Measurements from ENCODE around the gene RIC3.

Gene RIC3

DNA sequence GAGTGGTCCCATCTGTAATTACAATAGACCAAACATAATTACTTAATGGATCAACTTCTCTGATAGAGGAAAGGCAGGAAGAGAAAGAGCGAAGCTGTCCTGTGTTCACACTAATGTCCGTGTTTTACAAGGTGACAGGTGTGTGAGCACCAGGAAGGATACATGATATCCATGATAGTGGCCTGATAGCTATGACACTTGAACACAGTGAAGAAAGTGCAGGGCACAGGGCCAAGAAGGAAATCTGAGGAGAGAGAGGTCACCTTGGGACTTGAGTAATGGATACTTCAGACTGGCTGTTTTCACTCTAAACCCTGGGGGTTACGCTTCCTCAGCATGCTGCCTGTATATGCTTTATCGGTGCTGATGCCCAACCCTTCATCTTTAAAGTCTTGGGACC is 58.4 kb downstream of the RIC3 start:
- Histone ChIP-seq H3K9me3 (replicated peaks in 1 of 11) (peaks cover 21 to 25% (median 24%) of the 10 kb centered on the region in 11 experiments), H3K27me3 (no peaks in the 10 kb centered on the region), H3K36me3 (0 out of 22 replicates have a peak, but pooled peaks cover 0 to 8% (median 0%) of the 10 kb centered on the region in 11 experiments), H3K27ac (no peak overlapping the region), H3K4me3 (no peak overlapping the region), H4K20me1 (no peaks in the 10 kb centered on the region), H3K9ac (no peak overlapping the region), H3K4me2 (no peak overlapping the region), H3K4me1 (no peaks in the 10 kb centered on the region)
- TF ChIP-seq Cebpa-rat (IDR thresholded peaks at IDR 0.05) = no peak

DNA sequence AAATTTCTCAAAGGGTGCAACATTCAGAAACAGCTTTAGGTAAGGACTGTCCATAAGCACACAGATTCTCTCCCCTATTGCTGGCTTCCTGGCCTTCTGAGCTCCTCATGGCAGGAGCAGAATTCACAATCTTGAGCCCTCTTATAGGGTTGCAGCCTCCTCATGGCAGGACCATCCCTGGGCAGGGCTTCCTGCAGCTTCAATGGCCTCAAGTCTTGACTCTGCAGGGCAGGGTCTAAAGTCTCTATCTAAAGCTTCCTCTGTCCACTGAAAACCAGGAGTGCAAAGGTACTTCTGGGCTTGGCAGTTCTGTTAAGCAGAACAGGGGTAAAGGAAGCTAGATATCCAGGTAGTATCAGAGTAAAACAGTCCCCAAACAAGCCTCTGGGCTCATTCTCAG is 59.1 kb downstream of the RIC3 start:
- no peak for TF ChIP-seq Cebpa-rat (IDR thresholded peaks at IDR 0.05)
- H3K27ac ChIP-seq = no peak overlapping the region
- no peaks in the 10 kb centered on the region for H3K4me1 ChIP-seq
- no peak overlapping the region for H3K4me3 ChIP-seq
- no peaks in the 10 kb centered on the region for H3K27me3 ChIP-seq
- peaks cover 14 to 18% (median 16%) of the 10 kb centered on the region in 11 experiments for H3K9me3 ChIP-seq (replicated peaks in 1 of 11)
- H3K4me2 ChIP-seq = no peak overlapping the region
- H3K36me3 ChIP-seq = 0 out of 22 replicates have a peak, but pooled peaks cover 0 to 11% (median 0%) of the 10 kb centered on the region in 11 experiments
- no peaks in the 10 kb centered on the region for H4K20me1 ChIP-seq
- H3K9ac ChIP-seq = no peak overlapping the region

DNA sequence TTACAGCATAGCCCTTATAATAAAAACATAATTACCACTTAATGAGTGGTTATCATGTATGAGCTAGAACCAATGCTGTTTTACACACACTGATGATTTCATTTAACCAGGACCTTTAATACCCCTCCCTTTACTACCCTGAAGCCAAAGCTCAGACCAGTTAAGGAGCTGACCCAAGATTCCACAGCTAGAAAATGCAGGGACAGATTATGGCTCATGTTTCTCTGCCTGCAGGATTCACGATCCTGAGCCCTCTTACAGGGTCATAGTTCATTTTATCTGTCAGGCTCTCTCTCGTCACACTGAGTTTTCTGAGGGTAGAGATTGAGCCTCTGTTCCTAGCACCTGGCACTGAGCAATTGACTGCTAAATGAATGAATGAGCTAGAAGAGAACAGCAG is 60.4 kb downstream of the RIC3 start:
- H3K4me2 ChIP-seq = no peak overlapping the region
- H3K4me1 ChIP-seq = no peaks in the 10 kb centered on the region
- TF ChIP-seq Cebpa-rat (IDR thresholded peaks at IDR 0.05) = no peak
- H3K27me3 ChIP-seq = no peaks in the 10 kb centered on the region
- peaks cover 0 to 17% (median 0%) of the 10 kb centered on the region in 11 experiments; a peak in 1 of 22 replicates for H3K36me3 ChIP-seq
- H3K9me3 ChIP-seq (replicated peaks in 1 of 11) = peaks cover 2 to 5% (median 4%) of the 10 kb centered on the region in 11 experiments; a peak in 18 of 22 replicates
- no peak overlapping the region for H3K9ac ChIP-seq
- H4K20me1 ChIP-seq = no peaks in the 10 kb centered on the region
- no peak overlapping the region for H3K4me3 ChIP-seq
- H3K27ac ChIP-seq = no peak overlapping the region

DNA sequence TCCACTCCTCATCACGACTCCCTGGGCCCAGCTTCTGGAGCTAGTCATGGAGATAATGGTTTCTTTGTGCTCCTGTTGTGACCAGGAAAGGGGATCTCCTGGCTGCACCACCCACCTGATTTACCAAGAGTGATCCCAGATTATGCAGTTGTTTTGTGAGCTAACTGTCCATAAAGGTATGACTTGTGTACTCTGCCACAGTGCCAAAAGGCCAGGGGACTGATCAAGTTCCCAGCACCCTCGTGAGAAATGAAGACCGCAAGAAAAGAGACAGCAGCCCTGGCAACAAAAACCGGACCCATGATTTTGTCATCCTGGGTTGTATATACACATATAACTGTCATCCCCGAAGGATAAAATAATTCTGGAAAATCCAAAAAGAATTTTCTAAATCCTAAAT is 61.2 kb downstream of the RIC3 start:
- H3K9ac ChIP-seq = no peak overlapping the region
- no peak for TF ChIP-seq Cebpa-rat (IDR thresholded peaks at IDR 0.05)
- H4K20me1 ChIP-seq = no peaks in the 10 kb centered on the region; a peak in 1 of 22 replicates
- no peaks in the 10 kb centered on the region for H3K4me1 ChIP-seq
- H3K4me2 ChIP-seq = no peak overlapping the region
- no peak overlapping the region for H3K27ac ChIP-seq
- no peaks in the 10 kb centered on the region for H3K27me3 ChIP-seq
- no peak overlapping the region for H3K4me3 ChIP-seq
- H3K9me3 ChIP-seq (replicated peaks in 1 of 11) = no peaks in the 10 kb centered on the region
- peaks cover 0 to 17% (median 0%) of the 10 kb centered on the region in 11 experiments; a peak in 2 of 22 replicates for H3K36me3 ChIP-seq

DNA sequence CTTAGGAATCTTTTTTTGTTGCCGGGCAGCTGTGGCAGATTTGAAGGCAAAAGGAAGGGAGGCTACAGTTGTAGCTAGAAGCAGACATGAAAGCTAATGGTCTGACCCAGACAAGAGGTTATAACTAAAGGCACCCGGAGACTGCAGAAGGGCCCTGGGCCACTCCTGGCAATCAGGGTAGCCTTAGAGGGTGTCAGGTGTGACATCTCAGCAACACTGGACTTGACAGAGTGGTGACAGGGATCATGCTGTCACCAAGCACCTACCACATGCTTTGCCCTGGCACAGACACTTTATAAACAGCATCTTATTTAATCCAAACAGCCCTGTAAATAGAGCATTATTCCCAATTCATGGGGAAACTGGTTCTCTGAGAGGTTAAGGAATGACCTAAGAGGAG is 62.1 kb downstream of the RIC3 start:
- Histone ChIP-seq H3K4me3 (no peak overlapping the region), H3K4me1 (no peaks in the 10 kb centered on the region), H3K27me3 (no peaks in the 10 kb centered on the region), H3K4me2 (no peak overlapping the region), H3K9me3 (replicated peaks in 1 of 11) (no peaks in the 10 kb centered on the region), H3K9ac (no peak overlapping the region), H3K36me3 (peaks cover 0 to 17% (median 0%) of the 10 kb centered on the region in 11 experiments; a peak in 4 of 22 replicates), H3K27ac (no peak overlapping the region), H4K20me1 (no peaks in the 10 kb centered on the region; a peak in 1 of 22 replicates)
- no peak for TF ChIP-seq Cebpa-rat (IDR thresholded peaks at IDR 0.05)

DNA sequence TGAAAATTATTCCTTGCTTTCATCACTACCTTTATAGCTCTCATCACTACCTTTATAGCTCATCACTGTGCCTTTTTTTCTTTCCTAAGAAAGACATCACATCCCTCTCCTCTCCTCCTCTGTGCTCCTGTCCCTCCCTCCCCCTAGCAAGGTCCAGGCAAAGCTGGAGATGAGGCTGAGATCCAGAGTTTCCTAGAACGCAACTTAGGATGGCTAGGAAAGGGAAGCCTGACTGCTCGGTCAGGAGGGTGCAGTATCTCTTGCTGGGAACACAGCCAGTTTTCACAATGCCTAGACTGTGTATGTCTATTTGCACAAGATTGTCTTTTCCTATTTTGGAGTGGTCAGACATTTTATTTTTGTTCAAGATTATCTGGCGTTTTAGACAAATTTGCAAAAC is 63.2 kb downstream of the RIC3 start:
- no peak overlapping the region for H3K4me2 ChIP-seq
- H3K36me3 ChIP-seq = peaks cover 0 to 21% (median 7%) of the 10 kb centered on the region in 11 experiments; a peak in 8 of 22 replicates
- H3K27me3 ChIP-seq = no peaks in the 10 kb centered on the region
- TF ChIP-seq Cebpa-rat (IDR thresholded peaks at IDR 0.05) = no peak
- H4K20me1 ChIP-seq = no peaks in the 10 kb centered on the region; a peak in 1 of 22 replicates
- no peak overlapping the region for H3K9ac ChIP-seq
- no peak overlapping the region for H3K4me3 ChIP-seq
- no peaks in the 10 kb centered on the region for H3K4me1 ChIP-seq
- no peak overlapping the region for H3K27ac ChIP-seq
- H3K9me3 ChIP-seq (replicated peaks in 1 of 11) = no peaks in the 10 kb centered on the region

DNA sequence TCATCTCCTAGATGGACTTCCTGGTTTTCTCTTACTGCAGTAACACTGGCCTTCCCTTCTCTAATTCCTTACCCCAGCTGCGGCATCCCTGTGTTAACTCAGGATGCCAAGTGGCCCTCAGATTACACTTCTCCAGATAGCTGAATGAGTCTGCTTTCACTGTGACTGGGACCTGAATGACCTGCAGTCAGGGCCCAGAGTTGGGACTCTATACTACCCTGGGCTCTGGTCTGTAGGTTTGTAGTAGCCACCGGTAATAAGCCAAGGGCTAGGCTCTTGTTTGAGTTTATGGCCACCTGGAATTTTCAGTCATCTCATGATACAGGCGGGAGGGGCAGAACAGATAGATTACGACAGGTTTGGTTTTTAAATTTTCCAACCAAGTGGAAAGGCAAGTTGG is 63.7 kb downstream of the RIC3 start:
- Histone ChIP-seq H3K27ac (no peak overlapping the region), H3K9ac (no peak overlapping the region), H3K4me2 (no peak overlapping the region), H3K36me3 (peaks cover 0 to 25% (median 12%) of the 10 kb centered on the region in 11 experiments; a peak in 8 of 22 replicates), H4K20me1 (no peaks in the 10 kb centered on the region; a peak in 1 of 22 replicates), H3K4me1 (no peaks in the 10 kb centered on the region), H3K4me3 (no peak overlapping the region), H3K27me3 (no peaks in the 10 kb centered on the region), H3K9me3 (replicated peaks in 1 of 11) (no peaks in the 10 kb centered on the region)
- TF ChIP-seq Cebpa-rat (IDR thresholded peaks at IDR 0.05) = no peak

DNA sequence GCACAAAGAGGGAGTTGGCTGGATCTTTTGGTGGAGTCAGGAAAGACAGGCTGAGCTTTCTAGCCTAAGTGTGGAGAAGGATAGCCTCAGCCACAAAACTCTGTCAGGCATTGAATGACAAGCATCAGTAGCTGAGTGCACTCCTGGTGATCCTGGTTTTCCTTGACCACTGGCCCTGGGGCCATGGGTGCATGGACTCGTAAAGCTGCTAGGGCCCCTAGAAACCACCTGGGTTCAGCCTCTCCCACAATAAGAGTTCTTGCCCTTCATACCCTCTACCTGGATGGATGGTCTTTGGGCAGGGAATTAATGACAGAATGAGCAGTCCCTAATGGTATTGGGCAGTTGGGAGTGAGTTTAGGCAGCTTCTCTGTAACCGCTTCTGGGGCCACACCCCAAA is 64.9 kb downstream of the RIC3 start:
- Histone ChIP-seq H4K20me1 (no peaks in the 10 kb centered on the region; a peak in 1 of 22 replicates), H3K36me3 (peaks cover 0 to 25% (median 14%) of the 10 kb centered on the region in 11 experiments; a peak in 8 of 22 replicates), H3K27me3 (no peaks in the 10 kb centered on the region), H3K9me3 (replicated peaks in 1 of 11) (no peaks in the 10 kb centered on the region), H3K27ac (no peak overlapping the region), H3K4me3 (no peak overlapping the region), H3K9ac (no peak overlapping the region), H3K4me2 (no peak overlapping the region), H3K4me1 (no peaks in the 10 kb centered on the region)
- TF ChIP-seq Cebpa-rat (IDR thresholded peaks at IDR 0.05) = no peak

DNA sequence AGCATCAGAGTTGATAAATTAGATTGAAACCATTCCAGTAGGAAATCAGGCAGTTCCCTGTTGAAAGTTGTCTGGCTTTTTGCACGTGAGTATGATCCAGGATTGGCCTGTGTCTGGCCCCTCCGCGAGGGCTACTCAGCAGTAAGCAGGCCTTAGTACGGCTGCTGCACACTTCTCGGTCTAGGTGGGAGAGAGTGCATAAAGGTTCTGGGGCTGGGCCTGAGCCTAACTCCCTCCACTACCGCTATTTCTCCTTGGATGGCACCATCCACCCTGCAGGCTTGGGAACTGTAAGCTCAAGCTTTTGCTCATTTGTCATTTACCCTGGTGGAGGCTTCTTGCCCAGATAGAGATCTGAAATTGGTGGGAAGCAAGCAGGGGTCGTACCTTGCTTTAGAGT is 65.9 kb downstream of the RIC3 start:
- H3K27me3 ChIP-seq = no peaks in the 10 kb centered on the region
- TF ChIP-seq Cebpa-rat (IDR thresholded peaks at IDR 0.05) = no peak
- H3K9me3 ChIP-seq (replicated peaks in 1 of 11) = no peaks in the 10 kb centered on the region
- H3K9ac ChIP-seq = no peak overlapping the region
- H3K36me3 ChIP-seq = peaks cover 0 to 25% (median 14%) of the 10 kb centered on the region in 11 experiments; a peak in 8 of 22 replicates
- H3K4me3 ChIP-seq = no peak overlapping the region
- no peaks in the 10 kb centered on the region; a peak in 1 of 22 replicates for H4K20me1 ChIP-seq
- H3K4me2 ChIP-seq = no peak overlapping the region
- no peak overlapping the region for H3K27ac ChIP-seq
- no peaks in the 10 kb centered on the region for H3K4me1 ChIP-seq

DNA sequence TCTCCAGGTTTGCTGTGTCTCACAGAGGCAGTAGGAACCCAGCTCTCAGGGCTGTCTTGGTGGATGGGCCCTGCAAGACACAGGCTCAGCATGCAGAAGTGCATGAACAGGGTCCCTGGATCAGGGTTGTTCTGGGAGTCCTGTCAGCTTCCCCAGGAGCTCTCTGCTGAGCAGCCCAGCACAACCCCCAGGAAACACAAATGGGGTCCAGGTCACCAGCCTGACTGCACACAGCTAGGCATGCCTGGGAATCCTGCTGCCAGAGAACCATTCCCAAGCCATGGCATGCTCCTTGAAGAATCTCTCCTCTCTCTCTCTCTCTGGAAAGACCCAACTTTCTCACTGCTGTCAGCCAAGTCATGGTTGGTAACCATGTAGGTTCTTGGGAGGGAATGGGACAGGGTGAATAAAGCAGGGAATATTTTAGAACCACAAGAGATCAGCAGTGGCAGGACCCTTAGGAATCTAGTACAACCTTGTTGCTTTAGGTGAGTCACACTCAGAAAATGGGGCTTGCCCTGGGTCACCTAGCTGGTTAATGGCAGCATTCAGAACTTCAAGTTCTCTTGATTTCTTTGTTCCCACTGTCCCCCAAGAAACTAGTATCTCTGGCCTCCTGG is 66.4 kb downstream of the RIC3 start:
- Histone ChIP-seq H4K20me1 (no peaks in the 10 kb centered on the region; a peak in 1 of 22 replicates), H3K9me3 (replicated peaks in 1 of 11) (no peaks in the 10 kb centered on the region), H3K27ac (no peak overlapping the region), H3K36me3 (peaks cover 0 to 25% (median 15%) of the 10 kb centered on the region in 11 experiments; a peak in 8 of 22 replicates), H3K4me3 (no peak overlapping the region), H3K4me2 (no peak overlapping the region), H3K9ac (no peak overlapping the region), H3K27me3 (no peaks in the 10 kb centered on the region), H3K4me1 (no peaks in the 10 kb centered on the region)
- TF ChIP-seq Cebpa-rat (IDR thresholded peaks at IDR 0.05) = no peak

All from BLaER1 treated with 17β-estradiol and CSF1 and Interleukin-3, amounts not matched to agents 10 nM and 100 nM (cell line).